ENCODE data around the gene KIF18B.

Gene KIF18B

GRCh38 chr17:44935116-44935515 lies 12.5 kb downstream of the KIF18B start:
- DNase-seq, result no peak

- no peak for DNase-seq
Observed at GRCh38 chr17:44934745-44935105, 12.8 kb downstream of the KIF18B start.

- no peak for DNase-seq
Observed at GRCh38 chr17:44933824-44934744, 13.5 kb downstream of the KIF18B start.

GRCh38 chr17:44932787-44933097 lies 14.8 kb downstream of the KIF18B start:
- no peak for DNase-seq

GRCh38 chr17:44932096-44932786 lies 15.3 kb downstream of the KIF18B start:
- no peak for DNase-seq

- no peak for DNase-seq
Observed at GRCh38 chr17:44931376-44931775, 16.2 kb downstream of the KIF18B start.

GRCh38 chr17:44930667-44931066 lies 16.9 kb downstream of the KIF18B start:
- DNase-seq, result no peak

- DNase-seq, result no peak
Observed at GRCh38 chr17:44928950-44929720, 18.4 kb downstream of the KIF18B start.

GRCh38 chr17:44928136-44928535 lies 19.4 kb downstream of the KIF18B start:
- no peak for DNase-seq

- DNase-seq, result no peak
Observed at GRCh38 chr17:44927696-44928095, 19.9 kb downstream of the KIF18B start.

- DNase-seq, result no peak
Observed at GRCh38 chr17:44926821-44927525, 20.6 kb downstream of the KIF18B start.

- no peak for DNase-seq
Observed at GRCh38 chr17:44925731-44926697, 21.6 kb downstream of the KIF18B start.

- DNase-seq, result no peak
Observed at GRCh38 chr17:44924107-44924544, 23.4 kb downstream of the KIF18B start.

- no peak for DNase-seq
Observed at GRCh38 chr17:44922746-44923470, 24.7 kb downstream of the KIF18B start.

- DNase-seq, result no peak
Observed at GRCh38 chr17:44922136-44922535, 25.4 kb downstream of the KIF18B start.

- peak; percentile 55 for DNase-seq
Observed at GRCh38 chr17:44921122-44921882, 26.3 kb downstream of the KIF18B start.

GRCh38 chr17:44920565-44920940 lies 27.0 kb downstream of the KIF18B start:
- no peak for DNase-seq

- DNase-seq, result peak; percentile 38
Observed at GRCh38 chr17:44919885-44920564, 27.5 kb downstream of the KIF18B start.

GRCh38 chr17:44919411-44919810 lies 28.2 kb downstream of the KIF18B start:
- DNase-seq, result no peak

- DNase-seq, result no peak
Observed at GRCh38 chr17:44918006-44918405, 29.6 kb downstream of the KIF18B start.
